OCI-LY1 (cell line): Measurements from ENCODE around the gene SH3BP5.

Experiments used
- EZH2 ChIP-seq: fragments of 200-600 bp; sonication (generic), shearing (Covaris generic); IDR thresholded peaks from 2 replicates; pipeline ENCODE4 v1.8.0; 2017; ENCODE audit warnings: borderline replicate concordance, mixed run types, mild to moderate bottlenecking, antibody characterized with exemption, low read length, moderate library complexity, mixed read lengths
- TF ChIP-seq, protein P1 (sequence below): fragments of 200-600 bp; sonication (generic), shearing (Covaris generic); IDR thresholded peaks from 2 replicates; pipeline ENCODE4 v1.5.1; 2017; ENCODE audit warnings: mild to moderate bottlenecking, antibody characterized with exemption, low read length, moderate library complexity, mixed read lengths

DNA sequence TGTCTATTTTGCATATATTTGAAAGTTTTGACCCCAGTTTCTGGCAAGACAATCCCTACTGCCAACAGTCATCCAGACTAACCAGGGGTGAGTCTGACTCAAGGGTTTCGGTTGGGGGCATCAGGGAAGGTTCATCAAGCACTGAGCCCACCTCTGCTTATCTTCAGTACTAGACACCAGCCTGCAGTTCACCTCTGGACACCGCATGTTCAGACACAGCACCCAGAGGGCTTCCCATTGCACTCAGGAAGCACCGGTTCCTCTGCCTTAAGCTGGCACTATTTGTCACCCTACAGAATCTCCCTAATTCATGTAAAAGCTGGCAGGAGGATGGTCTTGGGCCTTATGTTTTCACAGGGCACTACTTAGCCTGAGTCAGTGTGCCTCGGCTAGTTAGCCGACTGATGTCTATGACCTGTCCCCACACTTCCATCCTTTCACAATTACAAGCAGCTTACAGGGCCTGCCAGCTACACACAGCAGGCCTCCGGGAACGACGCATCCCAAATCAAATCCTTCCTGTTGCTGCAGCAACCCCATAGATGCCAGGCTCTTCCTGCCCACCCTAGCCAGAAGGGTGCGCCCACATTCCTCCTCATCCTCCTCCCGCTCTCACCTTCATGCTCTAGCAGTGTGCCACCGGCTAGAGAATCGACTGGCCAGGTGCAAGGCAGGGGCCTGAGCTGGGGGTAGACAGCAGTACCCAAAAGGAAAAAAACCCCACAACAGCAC lies 52.5 kb downstream of the SH3BP5 start:
- TF ChIP-seq, protein P1, sequence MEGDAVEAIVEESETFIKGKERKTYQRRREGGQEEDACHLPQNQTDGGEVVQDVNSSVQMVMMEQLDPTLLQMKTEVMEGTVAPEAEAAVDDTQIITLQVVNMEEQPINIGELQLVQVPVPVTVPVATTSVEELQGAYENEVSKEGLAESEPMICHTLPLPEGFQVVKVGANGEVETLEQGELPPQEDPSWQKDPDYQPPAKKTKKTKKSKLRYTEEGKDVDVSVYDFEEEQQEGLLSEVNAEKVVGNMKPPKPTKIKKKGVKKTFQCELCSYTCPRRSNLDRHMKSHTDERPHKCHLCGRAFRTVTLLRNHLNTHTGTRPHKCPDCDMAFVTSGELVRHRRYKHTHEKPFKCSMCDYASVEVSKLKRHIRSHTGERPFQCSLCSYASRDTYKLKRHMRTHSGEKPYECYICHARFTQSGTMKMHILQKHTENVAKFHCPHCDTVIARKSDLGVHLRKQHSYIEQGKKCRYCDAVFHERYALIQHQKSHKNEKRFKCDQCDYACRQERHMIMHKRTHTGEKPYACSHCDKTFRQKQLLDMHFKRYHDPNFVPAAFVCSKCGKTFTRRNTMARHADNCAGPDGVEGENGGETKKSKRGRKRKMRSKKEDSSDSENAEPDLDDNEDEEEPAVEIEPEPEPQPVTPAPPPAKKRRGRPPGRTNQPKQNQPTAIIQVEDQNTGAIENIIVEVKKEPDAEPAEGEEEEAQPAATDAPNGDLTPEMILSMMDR: no peak
- TF ChIP-seq EZH2: no peak
